ENCODE data around the gene CD200.

The CD200 gene

DNA sequence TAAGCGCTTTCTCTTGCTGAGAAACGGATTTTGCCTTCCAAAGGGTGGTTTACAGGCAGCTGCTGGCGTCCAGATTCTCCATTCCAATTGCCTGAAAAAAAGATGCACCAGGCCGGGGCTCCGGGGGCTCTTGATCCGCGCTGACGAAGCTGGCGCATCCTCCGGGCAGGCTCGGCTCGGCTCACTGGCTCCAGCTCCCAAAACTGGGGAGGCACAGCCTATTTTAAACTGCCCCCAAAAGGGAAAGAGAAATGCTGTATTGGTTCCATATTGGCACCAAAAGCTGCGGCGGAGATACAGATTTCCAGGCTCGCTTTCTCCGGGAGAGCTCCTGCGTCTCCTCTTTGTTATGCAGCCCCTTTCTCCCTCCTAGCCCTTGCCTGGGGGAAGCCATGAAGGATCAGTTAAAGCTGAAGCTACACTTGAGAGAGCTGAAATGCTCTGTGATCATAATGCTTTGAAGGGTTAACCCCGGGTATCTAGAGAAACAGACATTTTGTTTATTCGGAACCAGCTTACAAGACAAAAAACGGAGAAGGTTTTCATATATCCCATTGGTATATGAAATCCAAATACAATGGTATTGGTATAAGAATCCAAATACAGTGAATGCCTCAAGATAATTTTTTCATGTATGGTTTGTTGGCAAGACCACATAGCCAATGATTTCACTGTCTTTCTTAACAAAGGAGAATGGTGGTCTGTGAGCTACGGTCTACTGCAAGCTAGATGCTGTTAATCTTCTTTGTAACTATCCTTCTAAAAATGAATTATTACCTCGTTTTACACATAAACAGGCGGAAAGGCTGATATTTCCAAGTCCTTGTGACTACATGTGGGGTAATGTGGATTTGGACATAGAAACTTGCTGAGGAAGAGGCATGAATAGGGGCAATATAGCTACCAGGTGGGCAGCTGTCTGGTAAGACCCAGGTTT lies 693 bp downstream of the CD200 start:
- no peak for DNase-seq

DNA sequence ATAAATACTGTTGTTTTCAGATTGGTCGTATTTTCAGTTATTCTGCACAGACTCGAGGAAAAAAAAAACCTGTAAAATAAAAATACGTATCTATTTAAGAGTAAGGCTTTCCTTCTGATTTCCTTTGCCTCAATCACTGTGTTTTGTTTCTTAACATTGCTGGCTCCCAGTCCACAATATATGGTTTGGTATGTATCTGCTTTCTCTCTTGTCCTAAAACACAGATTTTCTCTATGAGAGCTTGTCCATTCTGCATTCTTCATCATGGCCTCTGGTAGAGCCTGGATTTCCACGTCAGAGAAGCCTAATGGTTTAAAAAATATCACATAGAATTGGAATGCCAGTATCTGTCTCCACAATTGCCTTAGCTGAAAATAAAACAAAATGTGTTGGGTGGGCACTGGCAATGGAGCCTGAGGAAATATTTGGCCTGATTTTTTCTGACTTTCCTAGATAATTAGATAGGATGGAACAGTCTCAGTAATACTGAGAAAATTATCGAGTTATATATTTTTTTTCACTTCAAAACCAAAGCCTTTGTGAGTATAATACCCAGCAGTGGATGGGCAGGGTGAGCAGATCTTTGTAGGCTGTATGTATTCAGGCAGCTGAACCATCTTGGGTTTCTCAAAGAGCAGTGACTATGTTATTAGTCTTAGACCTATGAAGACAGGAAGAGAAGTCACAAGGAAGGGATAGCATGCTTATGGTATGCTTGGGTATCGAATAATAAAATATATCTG lies 1.9 kb downstream of the CD200 start:
- DNase-seq, result no peak

DNA sequence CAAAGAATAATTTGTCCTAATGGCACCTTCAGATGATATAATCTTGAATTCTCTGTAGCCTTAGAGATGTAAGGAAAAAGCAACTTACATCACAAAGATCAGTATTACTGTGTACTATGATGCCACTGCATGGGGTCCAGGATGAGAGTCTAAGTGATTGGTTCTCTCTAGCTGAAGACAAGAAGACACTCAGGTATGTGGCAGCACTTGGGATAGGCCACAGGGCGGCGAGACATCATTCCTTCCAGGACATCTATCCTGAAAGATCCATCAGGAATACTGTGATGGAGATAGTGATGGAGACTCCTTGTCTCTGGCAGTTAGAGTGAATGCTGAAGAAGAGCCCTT lies 2.5 kb downstream of the CD200 start:
- no peak for DNase-seq

DNA sequence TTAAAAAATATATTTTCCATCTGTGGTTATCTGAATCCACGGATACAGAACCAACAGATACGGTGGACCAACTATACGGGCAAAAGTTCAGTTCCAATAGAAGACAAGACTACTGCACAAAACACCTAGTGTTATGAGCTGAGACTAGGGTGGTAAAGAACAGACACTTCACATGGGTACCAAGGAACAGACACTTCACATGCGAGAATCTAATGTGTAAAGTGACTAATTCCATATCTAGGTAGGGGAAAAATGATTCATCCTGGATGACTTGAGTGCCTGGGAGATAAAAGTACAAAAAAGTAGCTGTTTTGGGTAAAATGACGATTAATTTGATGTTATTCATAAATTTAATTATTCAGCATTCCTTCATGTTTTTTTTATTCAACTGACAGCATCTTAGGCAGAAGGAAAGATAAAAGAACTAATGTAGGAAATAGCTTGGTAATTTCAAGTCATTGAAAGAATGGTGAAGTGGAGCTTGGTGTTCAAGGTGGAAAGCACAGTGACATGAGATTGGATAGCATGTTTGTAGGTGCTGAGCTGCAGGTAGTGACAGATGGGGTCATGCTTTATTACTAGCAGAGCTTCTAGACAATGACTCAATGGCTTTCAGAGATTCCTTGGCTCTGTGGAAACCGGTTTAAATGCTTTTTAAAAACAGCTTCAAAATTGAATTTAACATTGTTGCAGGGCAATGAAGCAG lies 5.2 kb downstream of the CD200 start:
- no peak for DNase-seq

DNA sequence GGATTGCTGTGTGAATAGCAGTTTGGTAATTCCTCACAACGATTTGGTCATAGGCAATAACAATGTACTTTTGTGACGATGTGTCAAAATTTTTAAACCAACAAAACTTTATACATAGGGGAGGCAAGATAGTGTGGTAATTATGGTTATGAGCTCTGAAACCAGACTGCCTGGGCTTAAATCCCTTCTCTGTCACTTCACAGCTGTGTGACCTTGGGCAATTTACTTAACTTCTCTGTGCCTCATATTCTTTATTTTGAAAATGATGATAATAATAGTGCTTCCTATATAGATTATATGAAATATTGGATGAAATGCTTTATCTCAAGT lies 5.7 kb downstream of the CD200 start:
- no peak for DNase-seq

DNA sequence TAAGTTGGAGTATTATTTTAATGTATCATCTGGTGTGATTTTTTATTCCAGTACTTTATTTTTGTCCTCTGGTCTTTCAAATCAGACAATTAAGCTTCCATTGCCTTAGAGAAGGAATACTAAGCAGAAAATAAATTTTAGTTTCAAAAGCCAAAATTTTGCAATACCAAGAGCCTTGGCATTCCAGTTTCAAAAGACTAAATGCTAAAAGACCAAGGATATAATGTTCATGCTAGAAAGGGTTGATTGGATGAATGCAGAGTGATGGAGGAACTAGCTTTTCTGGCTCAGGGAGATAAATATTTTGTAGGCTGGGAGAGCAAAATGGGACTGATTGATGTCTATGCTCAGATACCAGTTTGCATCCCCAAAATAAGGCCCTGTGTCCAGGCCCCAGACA lies 6.2 kb downstream of the CD200 start:
- no peak for DNase-seq

DNA sequence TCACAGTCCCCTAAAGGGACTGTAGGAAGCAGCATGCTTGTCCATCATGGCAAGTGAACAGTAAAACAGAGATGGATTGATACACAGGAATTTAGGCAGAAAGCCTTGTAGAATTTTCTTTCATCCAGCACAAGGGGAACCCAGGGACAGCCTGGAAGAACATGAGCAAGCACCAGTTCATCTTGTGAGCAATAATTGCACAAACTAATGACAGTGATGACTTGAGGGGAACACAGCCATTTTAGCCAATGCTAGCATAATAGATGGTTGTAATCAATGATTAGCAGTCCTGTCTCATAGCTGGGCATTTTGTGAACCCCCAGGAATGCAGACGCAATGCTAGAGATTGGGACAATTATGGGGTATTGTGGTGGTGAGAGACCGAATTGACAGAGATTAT lies 6.7 kb downstream of the CD200 start:
- no peak for DNase-seq

DNA sequence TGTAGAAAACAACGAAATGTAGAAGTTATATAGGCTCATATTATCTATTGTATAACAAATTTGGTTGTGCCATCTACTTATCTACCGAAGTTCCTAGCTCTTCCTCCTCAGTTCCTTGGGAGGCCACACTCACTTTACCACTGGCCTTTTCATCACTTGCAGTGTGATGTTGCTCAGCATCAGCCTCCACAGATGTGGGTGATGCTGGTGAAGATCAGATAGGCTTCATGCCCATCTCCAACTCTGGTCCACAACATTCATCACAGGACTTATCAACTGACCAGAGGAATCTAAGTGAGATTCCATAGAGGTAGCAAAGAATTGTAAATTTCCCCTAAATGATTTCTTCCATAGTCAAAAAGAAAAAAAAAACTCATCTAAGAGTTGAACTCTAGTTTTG lies 8.4 kb downstream of the CD200 start:
- no peak for DNase-seq

DNA sequence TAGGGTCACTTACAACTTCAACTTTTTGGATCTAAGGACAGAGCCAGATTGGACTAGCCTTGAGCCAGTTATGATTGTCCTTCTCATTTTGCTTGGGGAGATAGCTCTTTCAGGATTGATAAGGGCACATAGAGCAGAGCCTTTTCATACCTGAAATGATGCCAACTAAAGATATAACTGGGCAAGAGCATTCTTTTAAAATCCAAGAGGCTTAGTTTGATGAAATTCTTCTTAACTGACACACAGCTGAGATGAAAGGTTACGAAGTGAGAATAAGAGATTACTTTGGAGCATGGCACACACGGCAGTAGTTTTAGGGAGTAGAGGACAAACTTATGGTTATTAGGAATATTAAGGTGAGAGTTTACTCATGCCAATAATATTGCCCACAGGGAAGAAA lies 12.7 kb downstream of the CD200 start:
- no peak for DNase-seq

DNA sequence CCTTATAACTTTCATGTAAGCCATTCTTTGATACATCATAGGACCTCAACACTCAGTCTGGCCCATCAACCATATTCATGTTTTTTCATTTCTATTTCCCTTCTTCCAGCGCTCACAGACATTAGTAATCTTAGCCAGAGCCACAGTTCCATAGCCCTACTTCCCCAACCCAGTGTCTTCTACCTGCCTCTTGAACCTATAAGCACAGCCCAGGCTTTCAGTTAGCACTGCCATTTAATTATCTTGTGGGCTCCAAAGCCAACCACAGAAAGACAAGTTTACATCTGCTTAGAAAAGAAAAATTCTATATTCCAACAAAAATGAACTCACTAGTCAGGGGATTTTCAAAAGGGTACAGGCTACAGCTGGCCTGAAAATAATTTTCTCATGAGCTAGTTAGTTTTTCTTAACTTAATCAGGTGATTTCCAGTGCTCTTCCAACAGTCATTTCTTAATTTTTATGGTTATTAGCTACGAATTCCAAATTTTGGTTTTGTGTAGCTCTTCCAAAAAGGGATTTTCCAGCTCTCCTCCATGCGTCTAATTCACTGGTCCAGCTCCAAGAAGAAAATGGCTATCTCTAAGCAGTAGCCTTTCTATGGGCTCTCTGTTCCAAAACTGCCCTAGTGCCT lies 13.7 kb downstream of the CD200 start:
- no peak for DNase-seq

DNA sequence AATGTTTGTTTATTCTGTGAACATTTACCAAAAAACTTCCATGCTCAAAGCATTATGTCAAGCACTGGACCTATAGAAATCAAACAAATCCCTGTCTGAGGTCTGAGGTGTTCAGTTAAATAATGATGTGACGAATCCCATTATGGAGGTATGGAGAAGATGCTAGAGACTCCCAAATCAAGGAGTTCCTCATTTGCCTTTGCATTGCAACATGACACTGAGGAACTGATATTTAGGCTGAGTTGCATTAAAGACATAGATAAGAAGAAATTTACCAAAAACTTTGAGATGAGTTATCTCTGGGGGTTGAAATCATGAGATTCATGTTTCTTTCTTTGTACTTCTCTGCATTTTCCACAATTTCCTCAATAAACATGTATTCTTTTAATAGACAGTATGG lies 16.0 kb downstream of the CD200 start:
- no peak for DNase-seq

DNA sequence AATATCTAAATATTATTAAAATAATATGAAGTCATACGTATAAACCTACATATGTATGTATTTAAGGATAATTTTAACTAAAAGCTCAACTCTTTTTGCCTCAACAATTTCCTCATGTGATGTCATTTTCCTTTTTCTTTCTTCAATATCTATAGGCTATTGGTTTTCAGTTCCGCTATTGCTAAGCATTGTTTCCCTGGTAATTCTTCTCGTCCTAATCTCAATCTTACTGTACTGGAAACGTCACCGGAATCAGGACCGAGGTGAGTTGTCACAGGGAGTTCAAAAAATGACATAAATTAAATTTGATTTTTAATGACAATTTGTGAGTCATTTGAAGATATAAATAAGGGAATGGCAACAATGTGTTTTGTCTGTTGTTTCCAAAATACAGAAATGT lies 16.6 kb downstream of the CD200 start:
- DNase-seq, result no peak

DNA sequence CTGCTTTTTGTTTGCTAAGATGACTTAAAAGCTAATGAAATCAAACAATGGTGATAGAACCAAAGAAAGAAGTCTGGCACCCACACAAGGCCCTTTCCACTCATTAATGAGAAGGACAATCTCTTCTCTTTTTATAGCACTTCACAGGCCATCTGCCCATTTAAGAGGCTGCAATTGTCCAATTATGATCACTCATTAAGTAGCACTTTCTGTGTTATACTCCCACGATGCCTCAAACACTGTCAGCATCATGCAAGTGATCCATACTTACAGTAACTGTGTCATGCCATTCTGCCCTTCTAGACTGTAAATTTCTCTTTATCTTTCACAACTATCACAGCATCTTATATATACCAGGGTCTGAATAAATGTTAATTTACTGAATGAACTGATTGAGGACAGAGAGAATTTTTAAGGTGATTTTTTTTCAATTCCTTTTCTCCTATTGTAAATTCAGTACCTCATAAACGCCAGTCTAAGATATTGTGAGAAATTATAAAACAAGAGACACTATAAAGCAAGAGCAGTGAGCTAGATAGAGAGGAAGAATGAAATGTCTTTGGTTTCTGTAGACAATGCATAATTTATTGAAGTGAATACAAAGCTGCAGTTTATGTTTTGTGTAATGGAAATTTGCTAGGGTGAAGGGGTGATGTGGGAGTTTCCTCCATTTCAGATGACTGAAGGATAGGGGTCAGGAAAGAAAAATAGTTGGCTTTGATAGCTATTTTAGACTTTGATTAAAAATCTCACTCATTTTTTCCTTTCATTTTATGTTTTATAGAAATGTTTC lies 17.3 kb downstream of the CD200 start:
- DNase-seq, result no peak

DNA sequence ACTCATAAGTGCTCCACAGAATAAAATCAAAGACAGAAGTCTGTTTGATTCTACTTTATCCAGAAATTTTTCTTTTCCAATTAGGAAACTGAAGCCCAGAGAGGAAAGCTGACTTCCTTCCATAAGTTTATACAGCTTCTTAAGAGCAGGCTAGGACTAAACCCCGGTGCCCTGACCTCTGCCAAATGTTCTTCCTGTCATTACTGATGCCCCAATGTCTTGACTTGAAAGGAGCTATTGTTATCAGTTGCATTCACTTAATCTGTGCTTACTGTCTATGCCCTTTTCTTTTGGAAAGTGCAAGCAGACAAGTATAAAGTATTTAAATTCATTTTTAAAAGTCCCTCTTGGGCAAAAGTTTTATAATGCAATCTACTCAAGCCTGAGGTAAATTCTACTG lies 18.1 kb downstream of the CD200 start:
- no peak for DNase-seq

DNA sequence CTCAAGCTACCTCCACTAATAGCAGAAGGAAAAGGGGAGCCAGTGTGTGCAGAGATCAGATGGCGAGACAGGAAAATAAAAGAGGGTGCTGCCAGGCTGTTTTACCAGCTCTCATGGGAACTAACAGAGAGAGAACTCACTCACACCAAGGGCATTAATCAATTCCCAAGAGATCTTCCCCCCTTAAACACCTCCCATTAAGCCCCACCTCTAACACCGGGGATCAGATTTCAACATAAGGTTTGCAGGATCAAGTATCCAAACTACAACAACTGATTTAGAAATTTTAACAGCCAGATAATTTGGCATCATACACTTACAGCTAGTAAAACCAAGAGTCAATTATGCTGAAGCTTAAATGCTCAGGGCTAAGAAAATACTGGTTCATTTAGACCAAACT lies 18.9 kb downstream of the CD200 start:
- no peak for DNase-seq

DNA sequence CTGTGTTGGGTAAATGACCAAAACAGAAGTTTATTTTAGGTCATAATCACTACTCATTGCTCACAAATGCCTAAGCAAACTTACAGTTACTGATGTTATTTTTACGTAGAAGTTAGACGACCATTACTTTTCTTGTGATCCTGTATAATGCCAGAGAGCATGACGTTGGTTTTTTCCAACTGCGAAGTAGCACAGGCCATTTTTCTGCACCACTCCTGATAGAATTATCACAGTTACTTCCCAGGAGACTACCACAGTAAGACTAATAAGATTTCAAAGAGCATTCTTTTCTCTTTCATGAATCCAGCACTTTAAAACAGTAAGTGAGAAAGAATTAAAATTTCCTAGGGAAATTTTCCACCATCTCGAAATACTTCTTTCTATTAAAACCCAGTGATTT lies 19.8 kb downstream of the CD200 start:
- no peak for DNase-seq

DNA sequence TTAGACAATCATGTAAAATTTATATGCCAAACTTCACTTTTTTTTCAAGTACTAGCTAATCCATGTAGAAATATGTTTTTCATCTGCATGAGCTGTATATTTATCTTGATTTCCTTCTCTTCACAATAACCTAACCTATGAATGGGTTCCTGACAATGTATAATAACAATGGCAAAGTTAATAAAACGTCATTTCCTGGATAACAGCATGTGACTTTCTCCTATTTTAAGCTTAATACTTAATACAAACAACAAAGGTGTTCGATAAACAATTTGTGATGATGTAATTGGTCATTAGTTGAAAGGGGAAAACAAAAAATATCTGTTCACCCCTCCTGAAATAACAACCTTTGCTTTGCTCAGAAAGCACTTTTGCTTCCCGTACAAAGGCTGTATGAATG lies 20.4 kb downstream of the CD200 start:
- no peak for DNase-seq

DNA sequence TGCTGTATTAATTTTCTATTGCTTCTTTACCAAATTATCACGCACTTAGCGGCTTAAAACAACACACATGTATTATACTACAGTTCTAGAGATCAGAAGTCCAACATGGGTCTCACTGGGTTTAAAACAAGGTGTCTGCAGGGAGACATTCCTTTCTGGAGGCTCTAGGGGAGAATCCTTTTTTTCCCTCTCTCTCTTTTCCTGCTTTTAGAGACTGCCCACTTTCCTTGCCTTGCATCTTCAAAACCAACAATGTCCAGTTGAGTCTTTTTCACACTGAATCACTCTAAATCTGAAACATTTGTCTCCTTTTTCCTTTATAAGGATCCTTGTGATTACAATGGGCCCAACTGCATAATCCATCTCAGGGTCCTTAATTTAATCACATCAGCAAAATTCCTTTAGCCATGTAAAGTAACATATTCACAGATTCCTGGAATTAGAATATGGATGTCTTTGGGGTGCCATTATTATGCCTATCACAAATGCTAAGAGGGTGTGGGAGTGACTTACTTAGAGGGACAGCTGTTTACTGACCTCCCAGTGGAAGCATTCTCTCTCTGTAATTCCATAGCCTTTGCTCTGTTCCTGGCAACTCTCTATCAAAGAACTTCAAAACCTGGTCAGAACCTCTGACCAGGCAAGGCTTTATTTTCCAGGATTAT lies 21.8 kb downstream of the CD200 start:
- DNase-seq, result no peak

DNA sequence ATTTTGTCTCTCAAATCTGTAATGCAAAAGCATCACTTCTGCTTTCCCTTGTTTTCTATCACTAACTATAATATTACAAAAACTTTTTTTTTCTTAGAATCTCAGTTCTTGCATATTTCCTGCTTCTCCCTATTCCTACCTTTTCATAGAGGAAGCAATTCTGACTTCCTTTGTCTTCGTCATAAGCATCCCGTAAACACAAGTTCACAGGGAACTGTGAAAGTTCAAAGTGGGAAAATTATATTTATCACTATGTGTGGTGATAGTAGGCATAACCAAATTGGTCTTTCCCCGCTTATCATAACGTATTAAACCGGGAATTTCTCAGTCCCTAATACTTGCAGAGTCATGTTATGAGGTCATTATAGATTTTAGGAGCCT lies 22.3 kb downstream of the CD200 start:
- no peak for DNase-seq

DNA sequence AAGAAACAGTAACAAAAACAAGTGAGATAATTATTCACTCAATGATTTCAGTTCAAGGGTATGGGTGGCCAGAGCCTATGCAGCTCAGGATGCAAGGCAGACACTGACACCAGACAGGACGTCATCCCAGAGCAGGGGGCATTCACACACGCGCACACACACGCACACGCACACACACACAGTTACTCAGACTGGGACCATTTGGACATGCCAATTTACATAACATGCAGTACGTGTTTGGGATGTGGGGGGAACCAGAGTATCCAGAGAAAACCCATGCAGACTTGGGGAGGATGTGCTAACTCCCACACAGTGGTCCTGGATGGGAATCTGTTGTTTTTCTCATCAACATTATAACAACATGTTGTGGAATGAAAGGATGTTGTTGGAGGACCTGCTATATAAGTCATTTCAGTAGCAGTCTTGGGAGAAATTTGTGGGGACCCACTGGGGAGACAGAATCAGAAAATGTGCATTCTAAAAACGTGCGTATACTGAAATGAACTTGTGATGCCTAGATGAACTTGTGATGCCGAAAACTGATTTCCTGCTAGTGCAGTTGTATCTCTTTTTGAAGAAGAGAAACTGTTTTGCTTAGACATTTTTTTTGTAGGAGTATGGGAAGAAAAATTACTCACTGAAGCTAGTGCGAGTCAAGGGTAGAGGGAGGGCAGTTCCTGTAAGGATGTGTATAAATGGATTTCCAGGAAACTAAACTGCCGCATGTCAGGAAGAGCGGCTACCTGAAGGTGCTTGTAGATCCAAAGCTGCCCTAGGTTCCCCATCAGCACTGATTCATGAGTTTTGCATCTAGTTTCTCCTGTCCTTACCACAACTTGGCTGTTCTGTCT lies 25.2 kb downstream of the CD200 start:
- no peak for DNase-seq

DNA sequence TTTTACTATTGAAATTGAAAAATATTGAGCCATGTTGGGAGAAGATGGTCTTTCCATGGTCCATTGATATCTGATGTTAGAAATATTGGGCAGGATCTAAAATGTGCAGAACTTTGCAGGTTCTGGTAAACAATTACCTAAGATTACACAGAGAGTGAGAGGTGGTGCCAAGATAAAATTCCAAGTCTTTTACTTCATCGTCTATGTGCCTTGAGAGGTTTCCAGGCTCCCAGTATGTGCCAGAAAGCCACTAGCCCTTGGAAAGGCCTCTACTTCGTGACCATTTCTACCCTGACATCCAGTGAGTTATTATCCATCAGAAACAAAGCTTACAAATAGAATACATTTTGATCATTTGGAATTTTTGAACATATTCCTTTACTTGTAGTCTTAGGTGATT lies 27.6 kb downstream of the CD200 start:
- DNase-seq, result no peak
